Chondrocyte (in vitro differentiated cells): ENCODE measurements around the gene CHM. TPM values are rescaled to one million over a fixed set of nuclear protein-coding genes. Genes with fewer than 3 reads are reported as not detected.

Source experiments
- DNase-seq: peaks from one replicate; pipeline ENCODE4 v3.0.0; 2021; ENCODE audit warnings: mixed read lengths, low spot score
- H3K27ac Mint-ChIP-seq: one replicate; pipeline ENCODE4 v1.8.0; 2021; ENCODE audit warnings: mild to moderate bottlenecking, moderate library complexity, mixed read lengths; ENCODE audit not compliant: unreplicated experiment
- H3K27me3 Mint-ChIP-seq: 2 replicates; pipeline ENCODE4 v1.8.0; 2021; ENCODE audit warnings: low read depth, mixed read lengths
- H3K36me3 Mint-ChIP-seq: 2 replicates; pipeline ENCODE4 v1.8.0; 2021; ENCODE audit warnings: low read depth, mixed read lengths
- H3K4me1 Mint-ChIP-seq: 2 replicates; pipeline ENCODE4 v1.8.0; 2021; ENCODE audit warnings: low read depth, mild to moderate bottlenecking, mixed read lengths
- H3K4me3 Mint-ChIP-seq: one replicate; pipeline ENCODE4 v1.8.0; 2021; ENCODE audit warnings: mild to moderate bottlenecking, moderate library complexity, mixed read lengths; ENCODE audit not compliant: unreplicated experiment
- H3K9me3 Mint-ChIP-seq: 2 replicates; pipeline ENCODE4 v1.8.0; 2021; ENCODE audit warnings: low read depth, mixed read lengths
- CTCF ChIP-seq: fragments of 200-600 bp; sonication (generic); IDR thresholded peaks from 2 replicates; pipeline ENCODE4 v1.5.0; 2021; ENCODE audit warnings: antibody characterized with exemption, mild to moderate bottlenecking, moderate library complexity
- total RNA-seq: library from RNA; stranded (reverse); gene quantifications from 3 replicates; pipeline ENCODE4 v1.2.1, GENCODE V29; 2021

The CHM gene
- total RNA-seq, 1 donor from 2014 or later, result 55.1 TPM

- Mint-ChIP-seq H3K9me3 (no peaks in the 10 kb centered on the region), H3K4me3 (no peak overlapping the region), H3K4me1 (peaks cover 22% of the 10 kb centered on the region), H3K36me3 (no peaks in the 10 kb centered on the region), H3K27me3 (peaks cover 3% of the 10 kb centered on the region), H3K27ac (no peak overlapping the region)
- no peak for DNase-seq
- TF ChIP-seq CTCF, result no peak
Measured at GRCh38 chrX:86047936-86048280, 550 bp upstream of the CHM start.

GRCh38 chrX:86044216-86044615 lies 3.1 kb downstream of the CHM start:
- DNase-seq, result no peak

GRCh38 chrX:86039625-86040568 lies 7.5 kb downstream of the CHM start:
- Mint-ChIP-seq H3K27ac (peak overlapping the region; percentile 38), H3K4me3 (no peak overlapping the region), H3K36me3 (no peaks in the 10 kb centered on the region), H3K4me1 (peaks cover 61% of the 10 kb centered on the region), H3K27me3 (no peaks in the 10 kb centered on the region), H3K9me3 (no peaks in the 10 kb centered on the region)
- no peak for DNase-seq
- no peak for TF ChIP-seq CTCF

More at GRCh38 chrX:86044216-86044615, 3.1 kb downstream of the CHM start:
- Mint-ChIP-seq H3K27ac (no peak overlapping the region), H3K4me3 (no peak overlapping the region), H3K27me3 (no peaks in the 10 kb centered on the region), H3K9me3 (no peaks in the 10 kb centered on the region), H3K36me3 (no peaks in the 10 kb centered on the region), H3K4me1 (peaks cover 36% of the 10 kb centered on the region)
- no peak for TF ChIP-seq CTCF

GRCh38 chrX:86033385-86033784 lies 14.0 kb downstream of the CHM start:
- H3K36me3 Mint-ChIP-seq, result no peaks in the 10 kb centered on the region
- H3K4me1 Mint-ChIP-seq, result peaks cover 70% of the 10 kb centered on the region
- DNase-seq, result no peak
- H3K27me3 Mint-ChIP-seq, result no peaks in the 10 kb centered on the region
- no peak overlapping the region for H3K27ac Mint-ChIP-seq
- no peak for TF ChIP-seq CTCF
- H3K4me3 Mint-ChIP-seq, result no peak overlapping the region
- no peaks in the 10 kb centered on the region for H3K9me3 Mint-ChIP-seq

- Mint-ChIP-seq H3K4me3 (peak overlapping the region; percentile 43), H3K9me3 (no peaks in the 10 kb centered on the region), H3K36me3 (peaks cover 5% of the 10 kb centered on the region), H3K27me3 (no peaks in the 10 kb centered on the region), H3K27ac (peak overlapping the region; percentile 82), H3K4me1 (peaks cover 39% of the 10 kb centered on the region)
- DNase-seq, result no peak
- TF ChIP-seq CTCF, result no peak
Measured at GRCh38 chrX:86028681-86029080, 18.7 kb downstream of the CHM start.
